K562 (cell line): ENCODE data around the gene INCA1. TPM values are rescaled to one million over a fixed set of nuclear protein-coding genes. Genes with fewer than 3 reads are reported as not detected.

ENCODE experiments used
- DIDO1 ChIP-seq: fragments of 450-650 bp; IDR thresholded peaks from 2 replicates; pipeline ENCODE4 v1.6.1; 2016; ENCODE audit warnings: low read depth, missing biosample characterization, missing genetic modification characterization
- HDAC6 ChIP-seq: IDR thresholded peaks from 2 replicates; pipeline ENCODE4 v1.6.1; 2012; ENCODE audit warnings: low read depth, mild to moderate bottlenecking, control low read depth, inconsistent platforms, low read length, moderate library complexity
- HDAC8 ChIP-seq: fragments of 450-650 bp; IDR thresholded peaks from 2 replicates; pipeline ENCODE4 v1.6.1; 2016; ENCODE audit warnings: mild to moderate bottlenecking, missing genetic modification characterization, moderate library complexity, missing compliant biosample characterization
- HSF4 ChIP-seq: fragments of 250-450 bp; sonication (Bioruptor Pico); IDR thresholded peaks from 2 replicates; pipeline ENCODE4 v2.1.2; 2022; ENCODE audit warnings: mild to moderate bottlenecking, moderate library complexity, borderline replicate concordance
- MAFG ChIP-seq: fragments of 450-650 bp; conservative IDR thresholded peaks from 2 replicates; pipeline ENCODE4 v1.6.1; 2016; ENCODE audit warnings: missing genetic modification characterization, missing compliant biosample characterization
- MNT ChIP-seq, 2 experiments: fragments of 450-650 bp; conservative IDR thresholded peaks; 2 replicates each; pipeline ENCODE4 v1.6.1; 2017; ENCODE audit warnings: mild to moderate bottlenecking in 2 of 2, moderate library complexity in 2 of 2
- MTF1 ChIP-seq: fragments of 250-450 bp; sonication (Bioruptor Pico); IDR thresholded peaks from 2 replicates; pipeline ENCODE4 v1.9.0; 2021; ENCODE audit warnings: moderate library complexity, mild to moderate bottlenecking, inconsistent platforms, borderline replicate concordance
- NFYB ChIP-seq: IDR thresholded peaks from 2 replicates; pipeline ENCODE4 v1.6.1; 2011; ENCODE audit warnings: mild to moderate bottlenecking, moderate library complexity; ENCODE audit not compliant: insufficient read length; ENCODE audit errors: extremely low read depth
- RBM25 ChIP-seq: fragments of 200-400 bp; formaldehyde crosslinking; IDR thresholded peaks from 2 replicates; pipeline ENCODE4 v1.6.1; 2018; ENCODE audit warnings: low read length, low read depth, moderate library complexity; ENCODE audit not compliant: severe bottlenecking
- SREBF1 ChIP-seq: fragments of 150-350 bp; IDR thresholded peaks from 2 replicates; pipeline ENCODE4 v1.6.1; 2014; ENCODE audit warnings: antibody characterized with exemption, low read depth, low read length, borderline replicate concordance
- STAG1 ChIP-seq: sonication (generic); formaldehyde crosslinking; IDR thresholded peaks from 2 replicates; pipeline ENCODE4 v1.5.0; 2020; ENCODE audit warnings: missing genetic modification reagents, borderline replicate concordance
- TEAD2 ChIP-seq: fragments of 450-650 bp; IDR thresholded peaks from 2 replicates; pipeline ENCODE4 v1.6.1; 2016; ENCODE audit warnings: missing genetic modification characterization, control low read depth, missing compliant biosample characterization
- TEAD4 ChIP-seq, 2 experiments: sonication (generic) in 1 of 2; formaldehyde crosslinking in 1 of 2; IDR thresholded peaks; 2 replicates each; pipeline versions ENCODE4 v1.6.1 to v1.8.0; 2012 to 2022; ENCODE audit warnings: borderline replicate concordance in 1 of 2, inconsistent platforms in 1 of 2, low read length in 1 of 2, mild to moderate bottlenecking in 1 of 2, missing genetic modification reagents in 1 of 2
- USF1 ChIP-seq: sonication (generic); formaldehyde crosslinking; IDR thresholded peaks from 2 replicates; pipeline ENCODE4 v1.9.0; 2022; ENCODE audit warnings: mild to moderate bottlenecking, missing genetic modification reagents
- ZFP36 ChIP-seq: fragments of 150-350 bp; IDR thresholded peaks from 2 replicates; pipeline ENCODE4 v1.6.1; 2018; ENCODE audit warnings: low read length, low read depth; ENCODE audit not compliant: partially characterized antibody
- ZFX ChIP-seq: sonication (generic); formaldehyde crosslinking; IDR thresholded peaks from 2 replicates; pipeline ENCODE4 v1.8.0; 2022; ENCODE audit warnings: mild to moderate bottlenecking, missing genetic modification reagents, moderate library complexity
- ZKSCAN1 ChIP-seq: fragments of 150-350 bp; IDR thresholded peaks from 2 replicates; pipeline ENCODE4 v1.6.1; 2016; ENCODE audit warnings: low read depth, low read length
- ZNF197 ChIP-seq: fragments of 200-800 bp; sonication (Bioruptor generic); IDR thresholded peaks from 2 replicates; pipeline ENCODE4 v1.6.1; 2016; ENCODE audit warnings: low read depth, missing genetic modification characterization, missing compliant biosample characterization
- ZNF444 ChIP-seq: fragments of 250-450 bp; sonication (Bioruptor Pico); IDR thresholded peaks from 2 replicates; pipeline ENCODE4 v1.4.0; 2020; ENCODE audit warnings: mild to moderate bottlenecking, moderate library complexity
- ZNF609 ChIP-seq: sonication (generic); formaldehyde crosslinking; IDR thresholded peaks from 2 replicates; pipeline ENCODE4 v1.8.1; 2023; ENCODE audit warnings: missing genetic modification reagents, mild to moderate bottlenecking, borderline replicate concordance
- ZNF766 ChIP-seq: fragments of 200-800 bp; sonication (Bioruptor generic); conservative IDR thresholded peaks from 2 replicates; pipeline ENCODE4 v1.6.1; 2016; ENCODE audit warnings: missing genetic modification characterization, missing compliant biosample characterization
- polyA plus RNA-seq, 8 experiments: library from polyadenylated mRNA; depleted of rRNA in 4 of 8; stranded (reverse) in 5 of 8; unstranded in 3 of 8; fragments of >200 nt; fragmentation: Nextera tagmentation in 2 of 8; fragmentation: Illumina TruSeq in 1 of 8; extraction: Ambion mirVana in 2 of 8; extraction: Trizol in 1 of 8; gene quantifications; 2 replicates each; pipeline versions ENCODE4 v1.2.1 to v1.2.3, GENCODE V29; 2011 to 2014; ENCODE audit warnings: inconsistent platforms in 1 of 8, missing spikeins in 1 of 8
- total RNA-seq, 7 experiments: library from RNA; depleted of rRNA in 6 of 7; stranded (reverse); fragments of >200 nt in 6 of 7; fragmentation: Illumina TruSeq in 2 of 7; extraction: Trizol in 2 of 7; gene quantifications; 2 replicates each; pipeline versions ENCODE4 v1.2.1 to v1.2.3, GENCODE V29; 2011 to 2021; ENCODE audit warnings: low replicate concordance in 1 of 7

Gene INCA1
- total and polyA plus RNA-seq, 9 of the 15 experiments (the other 6 are each of a cell fraction or from before 2014, with no cell fraction given): 0.08 to 0.50 (median 0.13) TPM; not detected in 4

- TF ChIP-seq TEAD2 (tag): peak; percentile 89
- no peak for TF ChIP-seq MTF1 (CRISPR knock-in tag)
- TF ChIP-seq NFYB: peak; percentile 94
- no peak for TF ChIP-seq ZFP36
- TF ChIP-seq DIDO1 (tag): no peak
- no peak; the same call in 1 of the 2 replicates for TF ChIP-seq USF1 (CRISPR knock-in tag)
- TF ChIP-seq TEAD4 (IDR thresholded peaks at IDR 0.05; ENCODE audit: low read length): peak; percentile 74
- TF ChIP-seq TEAD4 (CRISPR knock-in tag; IDR thresholded peaks at IDR 0.05; ENCODE audit: borderline replicate concordance): no peak
- no peak for TF ChIP-seq MAFG (tag)
- TF ChIP-seq ZKSCAN1: no peak
- peak; percentile 44; the same call in 1 of the 2 replicates for TF ChIP-seq ZNF766 (CRISPR knock-in tag)
- TF ChIP-seq ZFX: no peak; the same call in 1 of the 2 replicates
- no peak for TF ChIP-seq HDAC6
- TF ChIP-seq ZNF609: no peak
- TF ChIP-seq STAG1: no peak
- no peak for TF ChIP-seq ZNF444 (CRISPR knock-in tag)
- no peak for TF ChIP-seq SREBF1
- no peak for TF ChIP-seq HDAC8 (tag)
- no peak for TF ChIP-seq ZNF197
- TF ChIP-seq RBM25: peak; percentile 95
- TF ChIP-seq MNT (conservative IDR thresholded peaks at IDR 0.05): no peak
- no peak for TF ChIP-seq HSF4 (CRISPR knock-in tag)
Observed at GRCh38 chr17:4966844-4967538, 30.3 kb downstream of the INCA1 start (continued).
